SK-N-SH treated with all-trans-retinoic acid at 6 μM for 48 hours (cell line): Measurements from ENCODE around the gene ART1.

ENCODE experiments used
- ARNTL ChIP-seq: fragments of 450-650 bp; formaldehyde crosslinking; IDR thresholded peaks from 2 replicates; pipeline ENCODE4 v1.5.0; 2020; ENCODE audit warnings: low read depth, mild to moderate bottlenecking, moderate library complexity, borderline replicate concordance
- BACH2 ChIP-seq: fragments of 250-450 bp; sonication (Bioruptor Pico); IDR thresholded peaks from 2 replicates; pipeline ENCODE4 v1.9.0; 2021; ENCODE audit warnings: mild to moderate bottlenecking, borderline replicate concordance
- CREB5 ChIP-seq: fragments of 250-450 bp; sonication (Bioruptor Pico); IDR thresholded peaks from 2 replicates; pipeline ENCODE4 v1.5.1; 2020; ENCODE audit warnings: low read depth, mild to moderate bottlenecking, moderate library complexity
- ISL1 ChIP-seq: fragments of 250-450 bp; sonication (Bioruptor Pico); IDR thresholded peaks from 2 replicates; pipeline ENCODE4 v2.1.2; 2022; ENCODE audit warnings: mild to moderate bottlenecking, moderate library complexity
- OSR1 ChIP-seq: fragments of 250-450 bp; sonication (Bioruptor Pico); IDR thresholded peaks from 2 replicates; pipeline ENCODE4 v1.8.0; 2022; ENCODE audit warnings: moderate library complexity, mild to moderate bottlenecking, inconsistent platforms
- PATZ1 ChIP-seq: fragments of 250-450 bp; sonication (Bioruptor Pico); IDR thresholded peaks from 2 replicates; pipeline ENCODE4 v1.8.0; 2020; ENCODE audit warnings: mild to moderate bottlenecking, moderate library complexity, borderline replicate concordance
- POU6F1 ChIP-seq: fragments of 250-450 bp; sonication (Bioruptor Pico); IDR thresholded peaks from 2 replicates; pipeline ENCODE4 v1.8.0; 2021; ENCODE audit warnings: low read depth, mild to moderate bottlenecking, moderate library complexity, borderline replicate concordance
- SNAI2 ChIP-seq: fragments of 250-450 bp; sonication (Bioruptor Pico); IDR thresholded peaks from 2 replicates; pipeline ENCODE4 v1.5.0; 2020; ENCODE audit warnings: mild to moderate bottlenecking, moderate library complexity
- TOX ChIP-seq: fragments of 250-450 bp; sonication (Bioruptor Pico); IDR thresholded peaks from 2 replicates; pipeline ENCODE4 v1.8.0; 2021; ENCODE audit warnings: mild to moderate bottlenecking, moderate library complexity, borderline replicate concordance
- TSHZ2 ChIP-seq: fragments of 250-450 bp; sonication (Bioruptor Pico); IDR thresholded peaks from 2 replicates; pipeline ENCODE4 v1.5.0; 2020; ENCODE audit warnings: mild to moderate bottlenecking, moderate library complexity
- ZC3H10 ChIP-seq: fragments of 250-450 bp; sonication (Bioruptor Pico); IDR thresholded peaks from 2 replicates; pipeline ENCODE4 v1.5.1; 2021; ENCODE audit warnings: mild to moderate bottlenecking, moderate library complexity
- ZFP3 ChIP-seq: fragments of 250-450 bp; sonication (Bioruptor Pico); IDR thresholded peaks from 2 replicates; pipeline ENCODE4 v1.5.0; 2020; ENCODE audit warnings: mild to moderate bottlenecking, moderate library complexity
- ZFP30 ChIP-seq: fragments of 450-650 bp; formaldehyde crosslinking; IDR thresholded peaks from 2 replicates; pipeline ENCODE4 v1.5.0; 2022; ENCODE audit warnings: mild to moderate bottlenecking, moderate library complexity
- ZNF8 ChIP-seq: fragments of 450-650 bp; formaldehyde crosslinking; IDR thresholded peaks from 2 replicates; pipeline ENCODE4 v1.5.0; 2020; ENCODE audit warnings: mild to moderate bottlenecking, moderate library complexity

GRCh38 chr11:3644817-3645235, at the start of gene ART1:
- TF ChIP-seq ZNF8: no peak
- no peak for TF ChIP-seq PATZ1 (CRISPR knock-in tag)
- TF ChIP-seq CREB5 (CRISPR knock-in tag): no peak
- no peak for TF ChIP-seq TOX (CRISPR knock-in tag)
- TF ChIP-seq ISL1 (CRISPR knock-in tag): no peak
- no peak for TF ChIP-seq ARNTL
- no peak for TF ChIP-seq SNAI2 (CRISPR knock-in tag)
- no peak for TF ChIP-seq POU6F1 (CRISPR knock-in tag)
- no peak for TF ChIP-seq ZC3H10 (CRISPR knock-in tag)
- TF ChIP-seq TSHZ2 (CRISPR knock-in tag): no peak
- TF ChIP-seq BACH2 (CRISPR knock-in tag): no peak
- no peak for TF ChIP-seq ZFP3
- TF ChIP-seq ZFP30: no peak
- no peak for TF ChIP-seq OSR1 (CRISPR knock-in tag)
